Smooth muscle cell (in vitro differentiated cells): Measurements from ENCODE around the gene TDRKH. TPM values are rescaled to one million over a fixed set of nuclear protein-coding genes. Genes with fewer than 3 reads are reported as not detected.

Source experiments
- DNase-seq: peaks from one replicate; lab custom pipeline; 2025; ENCODE audit not compliant: unreplicated experiment; lab: John Stamatoyannopoulos, UW
- H2AFZ ChIP-seq: fragments of 200-600 bp; sonication (generic); 2 replicates; pipeline ENCODE4 v1.6.0; 2016; ENCODE audit warnings: antibody characterized with exemption, low read depth, mild to moderate bottlenecking
- H3F3A ChIP-seq: fragments of 200-600 bp; sonication (generic); 2 replicates; pipeline ENCODE4 v1.6.0; 2017; ENCODE audit warnings: antibody characterized with exemption, low read depth
- H3K27ac ChIP-seq: fragments of 200-600 bp; sonication (generic); 2 replicates; pipeline ENCODE4 v1.5.1; 2016; ENCODE audit warnings: low read depth, mild to moderate bottlenecking
- H3K27me3 ChIP-seq: fragments of 200-600 bp; sonication (generic); 2 replicates; pipeline ENCODE4 v1.6.1; 2016; ENCODE audit warnings: low read depth, mild to moderate bottlenecking
- H3K36me3 ChIP-seq: fragments of 200-600 bp; sonication (generic); 2 replicates; pipeline ENCODE4 v1.5.1; 2016; ENCODE audit warnings: low read depth
- H3K4me1 ChIP-seq: fragments of 200-600 bp; sonication (generic); 2 replicates; pipeline ENCODE4 v1.5.1; 2016; ENCODE audit warnings: low read depth
- H3K4me2 ChIP-seq: fragments of 200-600 bp; sonication (generic); 2 replicates; pipeline ENCODE4 v1.6.0; 2016; ENCODE audit warnings: mild to moderate bottlenecking
- H3K4me3 ChIP-seq: fragments of 200-600 bp; sonication (generic); 2 replicates; pipeline ENCODE4 v1.5.1; 2016; ENCODE audit warnings: mild to moderate bottlenecking
- H3K79me2 ChIP-seq: fragments of 200-600 bp; sonication (generic); 2 replicates; pipeline ENCODE4 v1.6.0; 2016; ENCODE audit warnings: low read depth, mild to moderate bottlenecking
- H3K9ac ChIP-seq: fragments of 200-600 bp; sonication (generic); 2 replicates; pipeline ENCODE4 v1.6.0; 2016; ENCODE audit warnings: low read depth
- H3K9me3 ChIP-seq: fragments of 200-600 bp; sonication (generic); replicated peaks from 2 replicates; pipeline ENCODE4 v1.5.1; 2016; ENCODE audit warnings: low read depth
- H4K20me1 ChIP-seq: fragments of 200-600 bp; sonication (generic); 2 replicates; pipeline ENCODE4 v1.6.0; 2016; ENCODE audit warnings: low read depth
- CTCF ChIP-seq: fragments of 200-600 bp; sonication (generic); IDR thresholded peaks from 2 replicates; pipeline ENCODE4 v1.5.1; 2017; ENCODE audit warnings: borderline replicate concordance, mild to moderate bottlenecking, antibody characterized with exemption; ENCODE audit not compliant: insufficient read depth, poor library complexity, severe bottlenecking
- WGBS: methylation state at CpG from one replicate; pipeline ENCODE4 v1.1.7; 2016; ENCODE audit warnings: low lambda C conversion rate; 5-methylcytosine and 5-hydroxymethylcytosine counted together
- polyA plus RNA-seq: library from polyadenylated mRNA; unstranded; fragments of >200 nt; fragmentation: Nextera tagmentation; extraction: Ambion mirVana; gene quantifications from 2 replicates; pipeline ENCODE4 v1.2.1, GENCODE V29; 2016
- total RNA-seq: library from RNA; depleted of rRNA; stranded (reverse); fragments of >200 nt; gene quantifications from 2 replicates; pipeline ENCODE4 v1.2.3, GENCODE V29; 2014

Gene TDRKH
- total and polyA plus RNA-seq, 2 experiments from 2014 or later = 4.7 to 8.5 TPM

- no peak for DNase-seq
- Histone ChIP-seq H4K20me1 (no peaks in the 10 kb centered on the region), H3K9me3 (no peaks in the 10 kb centered on the region), H3K4me1 (peaks cover 3% of the 10 kb centered on the region), H3K27ac (no peak overlapping the region), H3K27me3 (no peaks in the 10 kb centered on the region), H3K4me2 (no peak overlapping the region), H2AFZ (no peak overlapping the region), H3K79me2 (no peaks in the 10 kb centered on the region), H3K4me3 (no peak overlapping the region), H3F3A (no peaks in the 10 kb centered on the region), H3K36me3 (no peaks in the 10 kb centered on the region), H3K9ac (no peak overlapping the region)
- 71% methylated on average over 14 of the region's 21 CpGs for WGBS
- no peak for TF ChIP-seq CTCF
Measured at GRCh38 chr1:151825751-151826660, 35.7 kb upstream of the TDRKH start.

GRCh38 chr1:151825204-151825603, 34.9 kb upstream of the TDRKH start:
- H3K79me2 ChIP-seq = no peaks in the 10 kb centered on the region

GRCh38 chr1:151823175-151823574, 32.9 kb upstream of the TDRKH start:
- no peak overlapping the region for H2AFZ ChIP-seq
- no peak overlapping the region for H3K4me3 ChIP-seq
- no peaks in the 10 kb centered on the region for H3K36me3 ChIP-seq
- no peak overlapping the region for H3K4me2 ChIP-seq
- no peak overlapping the region for H3K9ac ChIP-seq
- WGBS = 86% methylated on average over 8 of the region's 8 CpGs
- DNase-seq = no peak
- H3K27me3 ChIP-seq = no peaks in the 10 kb centered on the region
- H3K79me2 ChIP-seq = no peaks in the 10 kb centered on the region
- no peaks in the 10 kb centered on the region for H3F3A ChIP-seq
- no peaks in the 10 kb centered on the region for H3K9me3 ChIP-seq
- H4K20me1 ChIP-seq = no peaks in the 10 kb centered on the region
- no peak overlapping the region for H3K27ac ChIP-seq
- TF ChIP-seq CTCF = no peak
- no peaks in the 10 kb centered on the region for H3K4me1 ChIP-seq

More at GRCh38 chr1:151825204-151825603, 34.9 kb upstream of the TDRKH start:
- no peaks in the 10 kb centered on the region for H3K36me3 ChIP-seq
- 85% methylated on average over 9 of the region's 9 CpGs for WGBS
- no peak overlapping the region for H3K4me3 ChIP-seq
- no peak for DNase-seq
- no peaks in the 10 kb centered on the region for H4K20me1 ChIP-seq
- H3K9me3 ChIP-seq = no peaks in the 10 kb centered on the region
- peaks cover 3% of the 10 kb centered on the region for H3K4me1 ChIP-seq
- no peak overlapping the region for H2AFZ ChIP-seq
- H3K27ac ChIP-seq = no peak overlapping the region
- no peak for TF ChIP-seq CTCF
- H3K9ac ChIP-seq = no peak overlapping the region
- H3K4me2 ChIP-seq = no peak overlapping the region
- no peaks in the 10 kb centered on the region for H3K27me3 ChIP-seq
- no peaks in the 10 kb centered on the region for H3F3A ChIP-seq
